Activated naive CD4-positive, alpha-beta T cell treated with anti-CD3 and anti-CD28 coated beads, Interleukin-2, amount 50 U/mL, for 72 hours (primary cell): ENCODE measurements around the gene TRIM52. TPM values are rescaled to one million over a fixed set of nuclear protein-coding genes. Genes with fewer than 3 reads are reported as not detected.

Experiments used
- ATAC-seq, 2 donors: fragments of 150-1000 bp; cut with Tn5 transposase; 2 replicates each; pipeline ENCODE4 v1.10.0; 2021; ENCODE audit warnings: mild to moderate bottlenecking in 2 of 2, moderate library complexity in 2 of 2
- DNase-seq, 2 donors: peaks; one replicate each; pipeline ENCODE4 v3.0.0; 2021 to 2022; ENCODE audit warnings: low spot score in 2 of 2
- H3K27ac Mint-ChIP-seq, 2 donors: one replicate each; pipeline ENCODE4 v1.8.0; 2022; ENCODE audit warnings: mild to moderate bottlenecking in 2 of 2, mixed read lengths in 2 of 2
- H3K36me3 Mint-ChIP-seq, 2 donors: one replicate each; pipeline ENCODE4 v1.8.0; 2022; ENCODE audit warnings: mixed read lengths in 2 of 2
- H3K9me3 Mint-ChIP-seq, 2 donors: one replicate each; pipeline ENCODE4 v1.8.0; 2022; ENCODE audit warnings: mixed read lengths in 2 of 2
- total RNA-seq, 2 donors: library from RNA; stranded (reverse); gene quantifications; one replicate each; pipeline ENCODE4 v1.2.3, GENCODE V29; 2022

Gene TRIM52
- total RNA-seq, 2 donors from 2014 or later: 9.3 to 15.6 TPM

- no peak for ATAC-seq
- DNase-seq: no peak
- peak overlapping the region; percentile 42 to 94 for H3K27ac Mint-ChIP-seq
- H3K36me3 Mint-ChIP-seq: peaks cover 52 to 66% of the 10 kb centered on the region in 2 donors
- H3K9me3 Mint-ChIP-seq: no peaks in the 10 kb centered on the region
Measured at GRCh38 chr5:181239062-181239663, 21.8 kb downstream of the TRIM52 start.

GRCh38 chr5:181237729-181238385 lies 23.1 kb downstream of the TRIM52 start:
- Mint-ChIP-seq H3K9me3 (no peaks in the 10 kb centered on the region), H3K36me3 (peaks cover 39 to 53% of the 10 kb centered on the region in 2 donors), H3K27ac (peak overlapping the region; percentile 42 to 94)
- no peak for ATAC-seq
- no peak for DNase-seq

- no peak for ATAC-seq
- Mint-ChIP-seq H3K36me3 (peaks cover 32 to 46% of the 10 kb centered on the region in 2 donors), H3K27ac (peak overlapping the region in 1 of 2 donors; percentile 77), H3K9me3 (no peaks in the 10 kb centered on the region)
- no peak for DNase-seq
Measured at GRCh38 chr5:181236954-181237641, 23.8 kb downstream of the TRIM52 start.

- Mint-ChIP-seq H3K27ac (peak overlapping the region in 1 of 2 donors; percentile 77), H3K9me3 (no peaks in the 10 kb centered on the region), H3K36me3 (peaks cover 26 to 39% of the 10 kb centered on the region in 2 donors)
- ATAC-seq: no peak
- DNase-seq: no peak
Measured at GRCh38 chr5:181236471-181236870, 24.5 kb downstream of the TRIM52 start.

GRCh38 chr5:181235689-181236366 lies 25.1 kb downstream of the TRIM52 start:
- no peak for ATAC-seq
- Mint-ChIP-seq H3K36me3 (peaks cover 21 to 33% of the 10 kb centered on the region in 2 donors), H3K27ac (peak overlapping the region; percentile 67 to 97)

GRCh38 chr5:181235323-181235688 lies 25.6 kb downstream of the TRIM52 start:
- no peak for ATAC-seq
- Mint-ChIP-seq H3K27ac (peak overlapping the region; percentile 67 to 97), H3K9me3 (no peaks in the 10 kb centered on the region), H3K36me3 (peaks cover 21 to 29% of the 10 kb centered on the region in 2 donors)
- peak in 1 of 2 donors; percentile 2 for DNase-seq

More at GRCh38 chr5:181235689-181236366, 25.1 kb downstream of the TRIM52 start:
- peak in 1 of 2 donors; percentile 2 for DNase-seq
- no peaks in the 10 kb centered on the region for H3K9me3 Mint-ChIP-seq

GRCh38 chr5:181234455-181235306 lies 26.3 kb downstream of the TRIM52 start:
- DNase-seq: peak in 1 of 2 donors; percentile 3
- Mint-ChIP-seq H3K27ac (peak overlapping the region; percentile 67 to 97), H3K9me3 (no peaks in the 10 kb centered on the region), H3K36me3 (peaks cover 21 to 32% of the 10 kb centered on the region in 2 donors)
- peak; percentile 8 to 20 for ATAC-seq

- Mint-ChIP-seq H3K27ac (peak overlapping the region; percentile 70 to 80), H3K36me3 (peaks cover 14 to 31% of the 10 kb centered on the region in 2 donors), H3K9me3 (no peaks in the 10 kb centered on the region)
- ATAC-seq: peak; percentile 7 to 20
- peak in 1 of 2 donors; percentile 6 for DNase-seq
Measured at GRCh38 chr5:181233801-181234454, 27.0 kb downstream of the TRIM52 start.

GRCh38 chr5:181233088-181233800 lies 27.7 kb downstream of the TRIM52 start:
- ATAC-seq (peak; percentile 2 to 3), DNase-seq (no peak)
- Mint-ChIP-seq H3K27ac (peak overlapping the region; percentile 70 to 80), H3K36me3 (peaks cover 7 to 24% of the 10 kb centered on the region in 2 donors), H3K9me3 (no peaks in the 10 kb centered on the region)

GRCh38 chr5:181232593-181232992 lies 28.4 kb downstream of the TRIM52 start:
- DNase-seq (no peak), ATAC-seq (peak in 1 of 2 donors; percentile 7)
- Mint-ChIP-seq H3K9me3 (no peaks in the 10 kb centered on the region), H3K27ac (peak overlapping the region in 1 of 2 donors; percentile 70), H3K36me3 (peaks cover under 1 to 18% of the 10 kb centered on the region in 2 donors)

- DNase-seq (peak in 1 of 2 donors; percentile 45), ATAC-seq (peak in 1 of 2 donors; percentile 24)
- H3K27ac Mint-ChIP-seq: peak overlapping the region; percentile 65 to 70
- H3K36me3 Mint-ChIP-seq: peaks cover 0 to 10% of the 10 kb centered on the region in 2 donors
- H3K9me3 Mint-ChIP-seq: no peaks in the 10 kb centered on the region
Measured at GRCh38 chr5:181231432-181231831, 29.5 kb downstream of the TRIM52 start.

GRCh38 chr5:181230551-181230950 lies 30.4 kb downstream of the TRIM52 start:
- ATAC-seq: peak in 1 of 2 donors; percentile 6
- Mint-ChIP-seq H3K36me3 (peaks cover 0 to 9% of the 10 kb centered on the region in 2 donors), H3K27ac (peak overlapping the region in 1 of 2 donors; percentile 84), H3K9me3 (no peaks in the 10 kb centered on the region)
- no peak for DNase-seq

- Mint-ChIP-seq H3K36me3 (peaks cover 0 to 9% of the 10 kb centered on the region in 2 donors), H3K27ac (peak overlapping the region; percentile 13 to 58)
Measured at GRCh38 chr5:181229996-181230395, 30.9 kb downstream of the TRIM52 start.

GRCh38 chr5:181224390-181225229 lies 36.3 kb downstream of the TRIM52 start:
- Mint-ChIP-seq H3K9me3 (no peaks in the 10 kb centered on the region), H3K27ac (peak overlapping the region; percentile 96 to 99), H3K36me3 (peaks cover 15 to 21% of the 10 kb centered on the region in 2 donors)
- ATAC-seq (no peak), DNase-seq (no peak)

More at GRCh38 chr5:181229996-181230395, 30.9 kb downstream of the TRIM52 start:
- DNase-seq (no peak), ATAC-seq (peak in 1 of 2 donors; percentile 6)
- no peaks in the 10 kb centered on the region for H3K9me3 Mint-ChIP-seq
